ENCODE measurements around the gene ARFGAP1.

DNA sequence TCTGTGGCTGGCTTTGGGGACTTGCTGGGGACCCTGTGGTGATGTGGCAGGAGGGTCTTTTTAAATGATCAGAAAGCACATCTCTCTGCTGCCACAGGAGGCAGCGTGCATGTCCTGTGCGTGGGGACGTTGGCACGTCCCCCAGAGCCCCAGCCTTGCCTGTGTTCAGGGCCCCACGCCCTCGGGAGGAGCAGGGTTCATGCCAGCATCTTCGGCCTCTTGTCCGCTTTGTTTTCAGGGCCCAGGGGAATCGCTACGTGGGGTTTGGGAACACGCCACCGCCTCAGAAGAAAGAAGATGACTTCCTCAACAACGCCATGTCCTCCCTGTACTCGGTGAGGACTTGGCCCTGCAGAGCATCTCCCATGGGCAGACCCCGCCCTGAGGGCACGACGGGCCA is 6.0 kb downstream of the ARFGAP1 start:
- TF ChIP-seq, protein P1, sequence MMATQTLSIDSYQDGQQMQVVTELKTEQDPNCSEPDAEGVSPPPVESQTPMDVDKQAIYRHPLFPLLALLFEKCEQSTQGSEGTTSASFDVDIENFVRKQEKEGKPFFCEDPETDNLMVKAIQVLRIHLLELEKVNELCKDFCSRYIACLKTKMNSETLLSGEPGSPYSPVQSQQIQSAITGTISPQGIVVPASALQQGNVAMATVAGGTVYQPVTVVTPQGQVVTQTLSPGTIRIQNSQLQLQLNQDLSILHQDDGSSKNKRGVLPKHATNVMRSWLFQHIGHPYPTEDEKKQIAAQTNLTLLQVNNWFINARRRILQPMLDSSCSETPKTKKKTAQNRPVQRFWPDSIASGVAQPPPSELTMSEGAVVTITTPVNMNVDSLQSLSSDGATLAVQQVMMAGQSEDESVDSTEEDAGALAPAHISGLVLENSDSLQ (IDR thresholded peaks at IDR 0.05): no peak
- TF ChIP-seq SP1 (IDR thresholded peaks at IDR 0.05): no peak
- no peak for TF ChIP-seq CTBP1 (IDR thresholded peaks at IDR 0.05; ENCODE audit: borderline replicate concordance)
- TF ChIP-seq SUZ12 (IDR thresholded peaks at IDR 0.05): no peak
- TF ChIP-seq BHLHE40 (IDR thresholded peaks at IDR 0.05; ENCODE audit: borderline replicate concordance): no peak
- TF ChIP-seq HDGF (IDR thresholded peaks at IDR 0.05; ENCODE audit: borderline replicate concordance): no peak
- no peak for TF ChIP-seq FOXA1 (IDR thresholded peaks at IDR 0.05)
- no peak for TF ChIP-seq ZNF384 (IDR thresholded peaks at IDR 0.05)
- TF ChIP-seq ARNT (IDR thresholded peaks at IDR 0.05): no peak
- TF ChIP-seq FOXM1 (IDR thresholded peaks at IDR 0.05; ENCODE audit: borderline replicate concordance): no peak
- no peak for TF ChIP-seq TARDBP (IDR thresholded peaks at IDR 0.05)
